SK-N-MC (cell line): ENCODE data around the gene GRB7.
"Not testable (repeated sequence)": the region's sequence is repeated elsewhere in the genome, so short reads cannot be mapped to it uniquely, and the experiment has no call there.

Source experiments
- DNase-seq: peaks from one replicate; pipeline ENCODE4 v3.0.0-alpha.2; 2011; ENCODE audit warnings: low read depth, low spot score
- H3K27ac ChIP-seq: fragments of 200-600 bp; sonication (generic); 2 replicates; pipeline ENCODE4 v1.5.1; 2016; ENCODE audit warnings: mixed run types
- H3K36me3 ChIP-seq: fragments of 200-600 bp; sonication (generic); 2 replicates; pipeline ENCODE4 v1.6.1; 2017; ENCODE audit warnings: antibody characterized with exemption, low read length, mixed read lengths; ENCODE audit not compliant: insufficient read depth
- H3K4me3 ChIP-seq: fragments of 200-600 bp; sonication (generic); 2 replicates; pipeline ENCODE4 v1.5.1; 2016
- H3K9ac ChIP-seq: fragments of 200-600 bp; sonication (generic); 2 replicates; pipeline ENCODE4 v1.8.0; 2017; ENCODE audit warnings: mixed run types, mixed read lengths; ENCODE audit not compliant: insufficient read length
- H3K9me3 ChIP-seq: fragments of 200-600 bp; sonication (generic); 2 replicates; pipeline ENCODE4 v1.6.1; 2017; ENCODE audit warnings: low read depth, mild to moderate bottlenecking, antibody characterized with exemption, low read length, moderate library complexity, mixed read lengths
- EZH2 ChIP-seq: fragments of 200-600 bp; sonication (generic); IDR thresholded peaks from one replicate; pipeline ENCODE4 v1.6.1; 2017; ENCODE audit warnings: antibody characterized with exemption
- FOXP2 ChIP-seq: optimal IDR thresholded peaks from 2 replicates; pipeline ENCODE3; 2011; ENCODE audit warnings: mild to moderate bottlenecking, moderate library complexity; ENCODE audit not compliant: insufficient read depth; ENCODE audit errors: extremely low read length, control extremely low read depth
- POLR2AphosphoS5 ChIP-seq: IDR thresholded peaks from 2 replicates; pipeline ENCODE4 v1.6.1; 2012; ENCODE audit warnings: mild to moderate bottlenecking, low read depth, low read length, borderline replicate concordance

Gene GRB7

DNA sequence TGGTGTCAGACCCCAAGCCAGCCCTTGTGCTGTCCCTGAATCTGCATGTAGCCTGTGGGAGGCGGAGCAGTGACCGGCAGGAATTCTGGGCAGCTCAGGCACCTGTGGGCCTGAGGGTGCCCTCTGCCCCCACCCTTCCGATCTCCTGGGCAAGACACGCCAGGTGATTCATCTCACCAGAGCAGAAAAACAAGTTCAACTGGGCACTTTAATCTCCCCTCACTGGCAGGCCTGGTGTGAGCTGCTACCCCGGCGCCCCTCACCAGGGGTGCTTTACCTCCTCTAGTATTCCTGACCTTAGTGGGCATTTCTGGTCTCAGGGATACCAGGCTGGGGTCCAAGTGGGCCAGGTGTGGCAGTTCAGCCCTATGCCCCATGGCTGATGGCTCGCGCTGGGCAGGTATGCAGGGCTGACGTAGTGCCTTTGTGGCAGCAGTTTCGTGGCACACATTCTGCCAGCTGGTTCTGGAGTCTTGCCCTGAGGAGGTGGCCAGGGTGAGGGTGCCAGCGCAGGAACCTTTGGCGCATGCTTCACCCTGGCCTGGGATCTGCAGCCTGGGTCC lies 31.9 kb upstream of the GRB7 start:
- no peak for DNase-seq
- TF ChIP-seq POLR2AphosphoS5, result no peak

DNA sequence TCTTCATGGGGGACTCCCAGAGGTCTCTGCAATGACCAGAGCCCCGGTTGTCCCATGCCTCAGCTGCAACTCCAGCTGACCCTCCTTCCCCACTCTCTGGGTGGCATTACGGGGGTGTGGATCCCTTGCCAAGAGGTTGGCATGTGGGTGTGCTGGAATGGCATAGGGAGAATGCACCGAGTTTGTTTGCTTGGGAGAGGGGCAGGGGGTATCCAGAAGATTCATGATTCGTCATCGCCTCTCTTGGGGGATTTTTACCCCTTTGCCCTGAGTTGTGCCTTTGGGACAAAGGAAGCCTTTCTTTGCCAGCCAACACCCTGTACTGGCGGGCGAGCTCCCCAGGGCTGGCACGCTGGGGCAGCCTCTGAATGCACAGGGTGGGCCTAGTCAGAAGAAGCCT lies 31.4 kb upstream of the GRB7 start:
- no peak overlapping the region for H3K27ac ChIP-seq
- DNase-seq, result no peak
- H3K9me3 ChIP-seq, result no peaks in the 10 kb centered on the region
- no peak overlapping the region for H3K4me3 ChIP-seq
- TF ChIP-seq FOXP2 (no peak), POLR2AphosphoS5 (no peak), EZH2 (no peak)
- H3K9ac ChIP-seq, result no peak overlapping the region
- H3K36me3 ChIP-seq, result no peaks in the 10 kb centered on the region; the same call in 1 of the 2 replicates

More for the DNA sequence above, 31.9 kb upstream of the GRB7 start:
- H3K9ac ChIP-seq, result no peak overlapping the region
- no peak overlapping the region for H3K27ac ChIP-seq
- H3K36me3 ChIP-seq, result no peaks in the 10 kb centered on the region; the same call in 1 of the 2 replicates
- no peaks in the 10 kb centered on the region for H3K9me3 ChIP-seq
- H3K4me3 ChIP-seq, result no peak overlapping the region

DNA sequence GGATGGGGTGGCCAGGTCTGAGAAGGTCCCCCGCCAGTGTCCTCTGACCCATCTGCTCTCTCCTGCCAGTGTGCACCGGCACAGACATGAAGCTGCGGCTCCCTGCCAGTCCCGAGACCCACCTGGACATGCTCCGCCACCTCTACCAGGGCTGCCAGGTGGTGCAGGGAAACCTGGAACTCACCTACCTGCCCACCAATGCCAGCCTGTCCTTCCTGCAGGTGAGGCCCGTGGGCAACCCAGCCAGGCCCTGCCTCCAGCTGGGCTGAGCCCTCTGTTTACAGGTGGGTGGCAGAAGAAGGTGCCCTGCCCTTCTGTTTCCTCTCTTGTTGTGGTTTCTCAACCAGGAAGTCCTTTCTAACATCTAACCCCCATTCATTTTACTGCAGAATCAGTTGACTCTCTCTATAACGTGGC lies 30.8 kb upstream of the GRB7 start:
- DNase-seq, result no peak
- H3K27ac ChIP-seq, result no peak overlapping the region

DNA sequence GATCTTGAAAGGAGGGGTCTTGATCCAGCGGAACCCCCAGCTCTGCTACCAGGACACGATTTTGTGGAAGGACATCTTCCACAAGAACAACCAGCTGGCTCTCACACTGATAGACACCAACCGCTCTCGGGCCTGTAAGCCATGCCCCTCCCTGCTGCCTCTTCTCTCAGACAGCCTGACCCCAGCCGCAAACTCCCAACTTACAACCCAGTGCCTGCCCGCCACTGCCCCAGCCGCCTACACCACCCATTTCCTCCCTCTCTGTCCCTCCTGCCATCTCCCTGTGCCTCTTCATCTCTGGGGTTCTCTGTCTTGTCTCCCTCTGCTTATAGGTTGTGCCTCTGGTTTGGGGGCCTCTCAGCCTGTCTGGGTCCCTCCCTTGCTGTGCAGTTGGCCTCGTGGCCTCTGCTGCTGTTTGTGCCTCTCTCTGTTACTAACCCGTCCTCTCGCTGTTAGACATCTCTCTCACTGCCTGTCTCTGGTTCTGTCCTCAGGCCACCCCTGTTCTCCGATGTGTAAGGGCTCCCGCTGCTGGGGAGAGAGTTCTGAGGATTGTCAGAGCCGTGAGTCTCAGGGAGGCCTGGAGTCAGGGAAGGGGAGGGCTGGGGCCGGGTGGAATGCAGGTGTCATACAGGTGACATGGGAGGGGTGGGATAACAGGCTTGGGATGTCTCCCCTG lies 28.3 kb upstream of the GRB7 start:
- Histone ChIP-seq H3K27ac (no peak overlapping the region), H3K9ac (no peak overlapping the region), H3K9me3 (no peaks in the 10 kb centered on the region), H3K4me3 (no peak overlapping the region), H3K36me3 (no peaks in the 10 kb centered on the region; the same call in 1 of the 2 replicates)
- TF ChIP-seq FOXP2 (no peak), EZH2 (no peak), POLR2AphosphoS5 (no peak)
- no peak for DNase-seq

More for the DNA sequence above, 30.8 kb upstream of the GRB7 start:
- Histone ChIP-seq H3K36me3 (no peaks in the 10 kb centered on the region; the same call in 1 of the 2 replicates), H3K9me3 (no peaks in the 10 kb centered on the region), H3K4me3 (no peak overlapping the region), H3K9ac (no peak overlapping the region)
- TF ChIP-seq POLR2AphosphoS5 (no peak), FOXP2 (no peak), EZH2 (no peak)

DNA sequence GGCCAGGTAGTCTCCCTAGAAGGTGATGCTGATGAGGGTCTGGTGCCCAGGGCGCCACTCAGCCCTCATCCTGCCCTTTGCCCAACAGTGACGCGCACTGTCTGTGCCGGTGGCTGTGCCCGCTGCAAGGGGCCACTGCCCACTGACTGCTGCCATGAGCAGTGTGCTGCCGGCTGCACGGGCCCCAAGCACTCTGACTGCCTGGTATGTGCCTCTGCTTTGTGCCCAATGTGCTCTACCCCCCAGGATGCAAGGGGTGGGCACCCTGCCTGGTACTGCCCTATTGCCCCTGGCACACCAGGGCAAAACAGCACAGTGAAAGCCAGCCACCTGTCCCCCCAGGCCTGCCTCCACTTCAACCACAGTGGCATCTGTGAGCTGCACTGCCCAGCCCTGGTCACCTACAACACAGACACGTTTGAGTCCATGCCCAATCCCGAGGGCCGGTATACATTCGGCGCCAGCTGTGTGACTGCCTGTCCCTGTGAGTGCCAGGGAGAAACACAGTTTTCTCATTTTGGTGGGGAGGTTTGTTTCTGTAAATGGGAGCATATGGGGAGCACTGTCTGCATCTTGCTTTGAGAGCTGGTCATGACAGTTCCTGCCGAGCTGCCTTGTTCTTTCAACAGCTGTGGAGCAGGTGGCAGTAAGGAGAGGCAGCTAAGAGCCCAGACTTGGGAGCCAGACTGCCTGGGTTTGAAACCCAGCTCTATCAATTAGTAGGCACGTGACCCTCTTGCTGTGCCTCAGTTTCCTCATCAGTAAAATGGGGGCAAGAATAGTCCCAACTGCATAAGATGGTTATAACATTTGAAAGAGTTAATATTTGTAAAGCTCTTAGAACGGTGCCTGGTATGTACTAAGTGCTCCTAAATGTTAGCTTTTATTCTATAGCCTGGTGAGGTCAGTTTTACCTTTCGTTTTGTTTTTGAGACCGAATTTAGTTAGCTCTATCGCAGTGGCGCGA lies 27.5 kb upstream of the GRB7 start:
- no peak overlapping the region for H3K27ac ChIP-seq
- no peak overlapping the region for H3K9ac ChIP-seq
- DNase-seq, result no peak
- TF ChIP-seq FOXP2, result no peak
- no peak for TF ChIP-seq POLR2AphosphoS5
- TF ChIP-seq EZH2, result no peak
- no peaks in the 10 kb centered on the region for H3K9me3 ChIP-seq
- H3K36me3 ChIP-seq, result no peaks in the 10 kb centered on the region; the same call in 1 of the 2 replicates
- no peak overlapping the region for H3K4me3 ChIP-seq

DNA sequence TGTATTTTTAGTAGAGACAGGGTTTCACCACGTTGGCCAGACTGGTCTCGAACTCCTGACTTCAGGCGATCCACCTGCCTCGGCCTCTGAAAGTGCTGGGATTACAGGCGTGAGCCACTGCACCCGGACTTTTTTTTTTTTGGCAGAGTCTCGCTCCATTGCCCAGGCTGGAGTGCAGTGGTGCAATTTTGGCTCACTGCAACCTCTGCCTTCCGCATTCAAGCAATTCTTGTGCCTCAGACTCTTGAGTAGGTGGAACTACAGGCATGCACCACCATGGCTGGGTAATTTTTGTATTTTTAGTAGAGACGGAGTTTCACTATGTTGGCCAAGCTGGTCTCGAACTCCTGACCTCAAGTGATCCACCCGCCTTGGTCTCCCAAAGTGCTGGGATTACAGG lies 26.7 kb upstream of the GRB7 start:
- not testable (repeated sequence) for H3K9me3 ChIP-seq, DNase-seq, H3K27ac ChIP-seq, H3K4me3 ChIP-seq, H3K9ac ChIP-seq, H3K36me3 ChIP-seq

DNA sequence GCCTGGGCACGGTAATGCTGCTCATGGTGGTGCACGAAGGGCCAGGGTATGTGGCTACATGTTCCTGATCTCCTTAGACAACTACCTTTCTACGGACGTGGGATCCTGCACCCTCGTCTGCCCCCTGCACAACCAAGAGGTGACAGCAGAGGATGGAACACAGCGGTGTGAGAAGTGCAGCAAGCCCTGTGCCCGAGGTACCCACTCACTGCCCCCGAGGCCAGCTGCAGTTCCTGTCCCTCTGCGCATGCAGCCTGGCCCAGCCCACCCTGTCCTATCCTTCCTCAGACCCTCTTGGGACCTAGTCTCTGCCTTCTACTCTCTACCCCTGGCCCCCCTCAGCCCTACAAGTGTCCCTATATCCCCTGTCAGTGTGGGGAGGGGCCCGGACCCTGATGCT lies 25.9 kb upstream of the GRB7 start:
- Histone ChIP-seq H3K9me3 (no peaks in the 10 kb centered on the region), H3K4me3 (no peak overlapping the region), H3K27ac (no peak overlapping the region), H3K36me3 (no peaks in the 10 kb centered on the region; the same call in 1 of the 2 replicates), H3K9ac (no peak overlapping the region)
- no peak for DNase-seq
- TF ChIP-seq EZH2 (no peak), FOXP2 (no peak), POLR2AphosphoS5 (no peak)

DNA sequence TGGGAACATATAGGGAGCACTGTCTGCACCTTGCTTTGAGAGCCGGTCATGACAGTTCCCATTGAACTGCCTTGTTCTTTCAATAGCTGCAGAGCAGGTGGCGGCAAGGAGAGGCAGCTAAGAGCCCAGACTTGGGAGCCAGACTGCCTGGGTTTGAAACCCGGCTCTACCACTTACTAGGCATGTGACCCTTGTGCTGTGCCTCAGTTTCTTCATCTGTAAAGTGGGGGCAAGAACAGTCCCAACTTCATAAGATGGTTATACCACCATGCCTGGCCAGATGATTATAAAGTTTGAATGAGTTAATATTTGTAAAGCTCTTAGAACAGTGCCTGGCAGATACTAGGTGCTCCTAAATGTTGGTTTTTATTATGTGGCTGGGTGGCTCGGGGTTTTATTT lies 23.5 kb upstream of the GRB7 start:
- Histone ChIP-seq H3K9ac (no peak overlapping the region), H3K36me3 (no peaks in the 10 kb centered on the region; the same call in 1 of the 2 replicates), H3K27ac (no peak overlapping the region), H3K9me3 (no peaks in the 10 kb centered on the region), H3K4me3 (no peak overlapping the region)
- no peak for DNase-seq
- no peak for TF ChIP-seq FOXP2
- no peak for TF ChIP-seq POLR2AphosphoS5
- TF ChIP-seq EZH2, result no peak
